IMR-90 (cell line): ENCODE results near the gene SGCE. TPM values are rescaled to one million over a fixed set of nuclear protein-coding genes. Genes with fewer than 3 reads are reported as not detected.

ENCODE experiments used
- ATAC-seq: fragments of 200-7000 bp; cut with Tn5 transposase; 2 replicates; pipeline ENCODE4 v1.9.1; 2020; ENCODE audit warnings: low read depth, mild to moderate bottlenecking, moderate library complexity
- BruUV-seq: library from RNA; stranded (reverse); fragments of 400-500 nt; replicated peaks from 2 replicates; lab custom pipeline; 2021; lab: Mats Ljungman, UMichigan
- CTCF ChIA-PET: fragments of 300-600 bp; formaldehyde crosslinking; extraction: SDS; loops from one replicate; lab custom pipeline; 2021; ENCODE audit warnings: antibody characterized with exemption; lab: Yijun Ruan, JAX
- POLR2A ChIA-PET: fragments of 300-600 bp; sonication (Branson Sonifier 250); formaldehyde crosslinking; loops from one replicate; lab custom pipeline; 2022; ENCODE audit warnings: antibody characterized with exemption; ENCODE audit not compliant: unreplicated experiment; lab: Charles Lee
- DNase-seq: peaks from one replicate; pipeline ENCODE4 v3.0.0; 2013
- H2AFZ ChIP-seq: replicated peaks from 2 replicates; pipeline ENCODE3; 2013; ENCODE audit warnings: low read length, mild to moderate bottlenecking; ENCODE audit not compliant: poor library complexity
- H2AK5ac ChIP-seq: 2 replicates; pipeline ENCODE4 v1.6.1; 2013; ENCODE audit warnings: low read depth, low read length, inconsistent platforms
- H2AK9ac ChIP-seq: replicated peaks from 2 replicates; pipeline ENCODE3; 2013; ENCODE audit warnings: mild to moderate bottlenecking, low read depth, low read length, moderate library complexity; ENCODE audit not compliant: poor library complexity
- H2BK120ac ChIP-seq: 2 replicates; pipeline ENCODE4 v1.6.1; 2013; ENCODE audit warnings: low read depth, low read length, inconsistent platforms
- H2BK15ac ChIP-seq: 3 replicates; pipeline ENCODE4 v1.6.1; 2013; ENCODE audit warnings: low read depth, low read length, inconsistent platforms
- H2BK20ac ChIP-seq: 2 replicates; pipeline ENCODE4 v1.6.1; 2013; ENCODE audit warnings: low read depth, mild to moderate bottlenecking, inconsistent platforms, low read length, moderate library complexity
- H2BK5ac ChIP-seq: 2 replicates; pipeline ENCODE4 v1.6.1; 2013; ENCODE audit warnings: mild to moderate bottlenecking, low read depth, low read length, inconsistent platforms; ENCODE audit not compliant: poor library complexity, severe bottlenecking
- H3K14ac ChIP-seq: replicated peaks from 2 replicates; pipeline ENCODE4 v1.6.1; 2013; ENCODE audit warnings: low read depth, low read length, inconsistent platforms
- H3K18ac ChIP-seq: 2 replicates; pipeline ENCODE4 v1.6.1; 2013; ENCODE audit warnings: low read depth, low read length, control low read depth
- H3K23ac ChIP-seq: 2 replicates; pipeline ENCODE4 v1.6.1; 2013; ENCODE audit warnings: low read depth, low read length, inconsistent platforms
- H3K27ac ChIP-seq: 2 replicates; pipeline ENCODE4 v1.5.1; 2013; ENCODE audit warnings: mild to moderate bottlenecking, control low read depth, low read length; ENCODE audit not compliant: insufficient read depth
- H3K27me3 ChIP-seq: 2 replicates; pipeline ENCODE4 v1.6.1; 2013; ENCODE audit warnings: low read length; ENCODE audit not compliant: control insufficient read depth, insufficient read depth
- H3K36me3 ChIP-seq: 2 replicates; pipeline ENCODE4 v1.6.1; 2013; ENCODE audit warnings: low read length, mixed read lengths; ENCODE audit not compliant: control insufficient read depth, insufficient read depth
- H3K4ac ChIP-seq: 2 replicates; pipeline ENCODE4 v1.6.1; 2013; ENCODE audit warnings: low read depth, low read length, inconsistent platforms
- H3K4me1 ChIP-seq: 2 replicates; pipeline ENCODE4 v1.6.1; 2013; ENCODE audit warnings: low read length, mixed read lengths; ENCODE audit not compliant: control insufficient read depth, insufficient read depth
- H3K4me2 ChIP-seq: 2 replicates; pipeline ENCODE4 v1.6.1; 2013; ENCODE audit warnings: low read depth, mild to moderate bottlenecking, control low read depth, low read length, moderate library complexity
- H3K4me3 ChIP-seq: 2 replicates; pipeline ENCODE4 v1.5.1; 2013; ENCODE audit warnings: low read depth, mild to moderate bottlenecking, control low read depth, low read length, moderate library complexity; ENCODE audit not compliant: insufficient read depth
- H3K56ac ChIP-seq: 2 replicates; pipeline ENCODE4 v1.6.1; 2013; ENCODE audit warnings: low read length, inconsistent platforms; ENCODE audit not compliant: insufficient read depth; ENCODE audit errors: extremely low read depth
- H3K79me1 ChIP-seq, 2 experiments: 2 replicates each; pipeline ENCODE4 v1.6.1; 2013; ENCODE audit warnings: low read length in 2 of 2, inconsistent platforms in 1 of 2, low read depth in 1 of 2
- H3K9ac ChIP-seq: 2 replicates; pipeline ENCODE4 v1.6.1; 2013; ENCODE audit warnings: low read depth, low read length, control low read depth
- H3K9me1 ChIP-seq: 2 replicates; pipeline ENCODE4 v1.6.1; 2013; ENCODE audit warnings: low read length, inconsistent platforms; ENCODE audit not compliant: insufficient read depth
- H3K9me3 ChIP-seq: 2 replicates; pipeline ENCODE4 v1.6.1; 2013; ENCODE audit warnings: low read length; ENCODE audit not compliant: control insufficient read depth, insufficient read depth
- H4K20me1 ChIP-seq: 2 replicates; pipeline ENCODE4 v1.6.1; 2013; ENCODE audit warnings: low read length, inconsistent platforms; ENCODE audit not compliant: insufficient read depth
- H4K5ac ChIP-seq: 2 replicates; pipeline ENCODE4 v1.6.1; 2013; ENCODE audit warnings: mild to moderate bottlenecking, low read depth, low read length, control low read depth
- H4K8ac ChIP-seq, 2 experiments: 2 replicates each; pipeline ENCODE4 v1.6.1; 2013; ENCODE audit warnings: low read depth in 2 of 2, low read length in 2 of 2, control low read depth in 1 of 2, inconsistent platforms in 1 of 2
- H4K91ac ChIP-seq: 2 replicates; pipeline ENCODE4 v1.6.1; 2013; ENCODE audit warnings: low read depth, low read length, inconsistent platforms; ENCODE audit not compliant: insufficient read depth
- CEBPB ChIP-seq: IDR thresholded peaks from 2 replicates; pipeline ENCODE4 v1.6.1; 2012; ENCODE audit warnings: low read depth, low read length, improper control_type of control experiment
- MXI1 ChIP-seq: IDR thresholded peaks from 2 replicates; pipeline ENCODE4 v1.6.1; 2012; ENCODE audit warnings: low read depth, mild to moderate bottlenecking, low read length, moderate library complexity, borderline replicate concordance
- WGBS, 2 experiments: methylation state at CpG; one replicate each; pipeline versions ENCODE4 v1.1.5 to v1.1.7; 2013; ENCODE audit warnings: missing lambda C conversion rate in 2 of 2; ENCODE audit not compliant: insufficient read length in 1 of 2; ENCODE audit errors: extremely low coverage in 2 of 2; 5-methylcytosine and 5-hydroxymethylcytosine counted together
- dilution Hi-C: fragments of 300-500 bp; cut with HindIII; formaldehyde crosslinking; loops from one replicate; pipeline ENCODE4 v1.14.3; 2018; ENCODE audit warnings: low sequenced_read_pairs; ENCODE audit not compliant: unreplicated experiment
- in situ Hi-C: fragments of 300-500 bp; cut with MboI; formaldehyde crosslinking; loops from 3 replicates; pipeline ENCODE4 v1.14.3; 2019; ENCODE audit warnings: low sequenced_read_pairs, inconsistent platforms, mixed read lengths
- intact Hi-C: fragments of 100-400 bp; cut with micrococcal nuclease; formaldehyde crosslinking; loops from 2 replicates; pipeline ENCODE4 v1.10.0; 2022
- polyA plus RNA-seq, 3 experiments: library from polyadenylated mRNA; depleted of rRNA; stranded (reverse); fragments of >200 nt; gene quantifications; 2 replicates each; pipeline ENCODE4 v1.2.3, GENCODE V29; 2012; ENCODE audit warnings: low replicate concordance in 1 of 3
- total RNA-seq: library from RNA; depleted of rRNA; stranded (reverse); fragments of >200 nt; gene quantifications from 2 replicates; pipeline ENCODE4 v1.2.3, GENCODE V29; 2012

Gene SGCE
- total and polyA plus RNA-seq, 2 of the 4 experiments (the other 2 are of a cell fraction): 39.4 to 40.5 TPM

DNA sequence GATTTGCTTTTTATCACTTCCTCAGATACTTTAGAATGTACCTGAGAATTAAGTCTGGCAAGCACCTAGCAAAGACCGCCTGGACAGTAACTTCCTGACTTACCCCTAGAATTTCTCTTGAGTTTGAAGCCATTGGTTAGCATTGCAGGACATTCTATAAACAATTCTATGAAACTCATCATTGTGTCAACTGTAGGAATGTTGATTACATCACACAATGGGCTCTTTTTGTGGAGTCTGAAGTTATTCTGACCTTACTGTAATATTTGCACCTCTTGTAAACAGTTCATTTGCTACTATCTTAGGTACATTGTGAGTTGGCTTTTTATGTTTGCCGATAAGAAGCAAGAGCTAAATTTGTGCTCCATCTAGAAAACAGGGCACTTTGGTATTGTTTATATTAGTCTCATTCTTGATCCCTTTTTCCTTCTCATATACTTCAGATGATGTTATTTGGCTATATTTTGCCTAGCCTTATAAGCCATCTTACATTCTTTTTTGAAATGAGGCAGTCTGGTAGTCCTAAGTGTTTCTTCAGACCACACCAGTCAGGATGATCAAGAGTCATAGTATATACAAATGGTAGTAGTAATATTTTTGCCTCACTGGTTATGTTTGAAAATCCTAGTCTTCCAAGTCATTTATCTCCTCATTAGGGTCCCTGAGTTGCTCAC is 94.0 kb downstream of the SGCE start:
- Histone ChIP-seq H3K27me3 (no peaks in the 10 kb centered on the region), H2BK120ac (no peak overlapping the region), H3K9me3 (no peaks in the 10 kb centered on the region), H3K4ac (no peak overlapping the region), H4K5ac (no peak overlapping the region), H3K18ac (no peak overlapping the region), H3K79me1 (no peaks in the 10 kb centered on the region), H2BK5ac (no peak overlapping the region), H4K20me1 (no peaks in the 10 kb centered on the region), H2BK15ac (no peak overlapping the region), H3K4me3 (no peak overlapping the region), H3K23ac (no peak overlapping the region), H3K4me2 (peak overlapping the region; percentile 44; the same call in 1 of the 2 replicates), H4K91ac (no peak overlapping the region), H3K14ac (no peak overlapping the region), H3K36me3 (no peaks in the 10 kb centered on the region), H2AFZ (no peak overlapping the region), H2AK5ac (no peak overlapping the region), H3K9me1 (no peaks in the 10 kb centered on the region; the same call in 1 of the 2 replicates), H4K8ac (no peak overlapping the region), H3K4me1 (peaks cover 1% of the 10 kb centered on the region; the same call in 1 of the 2 replicates), H2BK20ac (no peak overlapping the region), H3K27ac (no peak overlapping the region), H3K56ac (no peak overlapping the region), H3K9ac (no peak overlapping the region), H2AK9ac (no peak overlapping the region)
- no CpG with 5 or more reads among the region's 2 CpGs for WGBS, 2 experiments
- intact Hi-C loops (no loop called here), in situ Hi-C loops (no loop called here), dilution Hi-C loops (no loop called here)
- no TSS peak for BruUV-seq
- TF ChIP-seq MXI1 (no peak), CEBPB (peak; percentile 80)
- peak; percentile 62 for DNase-seq
- POLR2A ChIA-PET: no interaction called here
- ATAC-seq: peak; percentile 73
- CTCF ChIA-PET: interaction anchor here (0.7 to 1.0 kb wide), 2 partner anchors 21 to 23 kb away, joined by 3 read pairs; no protein-coding TSS in a partner anchor
